NCI-H187 (cell line): ENCODE data around the gene ADIG.
"Not testable (repeated sequence)": the region's sequence is repeated elsewhere in the genome, so short reads cannot be mapped to it uniquely, and the experiment has no call there.

Experiments used
- DNase-seq, 2 experiments: peaks; one replicate each; lab custom pipeline; 2025; lab: John Stamatoyannopoulos, UW

The ADIG gene

GRCh38 chr20:38573413-38573812 is 7.6 kb upstream of the ADIG start:
- no peak for DNase-seq

GRCh38 chr20:38579219-38579910 is 1.6 kb upstream of the ADIG start:
- no peak for DNase-seq

GRCh38 chr20:38579921-38580320 is 1.1 kb upstream of the ADIG start:
- no peak for DNase-seq

GRCh38 chr20:38581830-38582358 is 897 bp downstream of the ADIG start:
- no peak for DNase-seq

GRCh38 chr20:38583306-38583705 is 2.3 kb downstream of the ADIG start:
- DNase-seq: no peak

GRCh38 chr20:38584099-38584763 is 3.2 kb downstream of the ADIG start:
- DNase-seq: no peak

GRCh38 chr20:38585404-38586180 is 4.6 kb downstream of the ADIG start:
- DNase-seq: no peak

- no peak for DNase-seq
Measured at GRCh38 chr20:38586181-38586525, 5.2 kb downstream of the ADIG start.

- DNase-seq: no peak
Measured at GRCh38 chr20:38588303-38588702, 7.3 kb downstream of the ADIG start.

- no peak for DNase-seq
Measured at GRCh38 chr20:38589351-38589750, 8.4 kb downstream of the ADIG start.

GRCh38 chr20:38589967-38590675 is 9.1 kb downstream of the ADIG start:
- no peak for DNase-seq

- DNase-seq: no peak
Measured at GRCh38 chr20:38590676-38591473, 9.9 kb downstream of the ADIG start.

GRCh38 chr20:38591474-38592410 is 10.7 kb downstream of the ADIG start:
- no peak for DNase-seq

GRCh38 chr20:38592411-38592790 is 11.4 kb downstream of the ADIG start:
- DNase-seq: not testable (repeated sequence)

- DNase-seq: not testable (repeated sequence)
Measured at GRCh38 chr20:38594281-38594680, 13.3 kb downstream of the ADIG start.

- not testable (repeated sequence) for DNase-seq
Measured at GRCh38 chr20:38595886-38596285, 14.9 kb downstream of the ADIG start.

GRCh38 chr20:38599410-38599882 is 18.4 kb downstream of the ADIG start:
- DNase-seq: no peak

GRCh38 chr20:38600057-38600456 is 19.1 kb downstream of the ADIG start:
- no peak for DNase-seq

GRCh38 chr20:38601216-38602184 is 20.5 kb downstream of the ADIG start, which contains the start of gene ARHGAP40:
TSS of gene ARHGAP40 (plus strand) at chr20:38601809.
- DNase-seq: no peak
